Chondrocyte (in vitro differentiated cells): Measurements from ENCODE around the gene IFNL4. TPM values are rescaled to one million over a fixed set of nuclear protein-coding genes. Genes with fewer than 3 reads are reported as not detected.
"Not testable (repeated sequence)": the region's sequence is repeated elsewhere in the genome, so short reads cannot be mapped to it uniquely, and the experiment has no call there.

Source experiments
- DNase-seq: peaks from one replicate; pipeline ENCODE4 v3.0.0; 2021; ENCODE audit warnings: mixed read lengths, low spot score
- H3K27ac Mint-ChIP-seq: one replicate; pipeline ENCODE4 v1.8.0; 2021; ENCODE audit warnings: mild to moderate bottlenecking, moderate library complexity, mixed read lengths; ENCODE audit not compliant: unreplicated experiment
- H3K27me3 Mint-ChIP-seq: 2 replicates; pipeline ENCODE4 v1.8.0; 2021; ENCODE audit warnings: low read depth, mixed read lengths
- H3K36me3 Mint-ChIP-seq: 2 replicates; pipeline ENCODE4 v1.8.0; 2021; ENCODE audit warnings: low read depth, mixed read lengths
- H3K4me1 Mint-ChIP-seq: 2 replicates; pipeline ENCODE4 v1.8.0; 2021; ENCODE audit warnings: low read depth, mild to moderate bottlenecking, mixed read lengths
- H3K4me3 Mint-ChIP-seq: one replicate; pipeline ENCODE4 v1.8.0; 2021; ENCODE audit warnings: mild to moderate bottlenecking, moderate library complexity, mixed read lengths; ENCODE audit not compliant: unreplicated experiment
- H3K9me3 Mint-ChIP-seq: 2 replicates; pipeline ENCODE4 v1.8.0; 2021; ENCODE audit warnings: low read depth, mixed read lengths
- CTCF ChIP-seq: fragments of 200-600 bp; sonication (generic); IDR thresholded peaks from 2 replicates; pipeline ENCODE4 v1.5.0; 2021; ENCODE audit warnings: antibody characterized with exemption, mild to moderate bottlenecking, moderate library complexity
- total RNA-seq: library from RNA; stranded (reverse); gene quantifications from 3 replicates; pipeline ENCODE4 v1.2.1, GENCODE V29; 2021

The IFNL4 gene
- total RNA-seq, 1 donor from 2014 or later = not detected

DNA sequence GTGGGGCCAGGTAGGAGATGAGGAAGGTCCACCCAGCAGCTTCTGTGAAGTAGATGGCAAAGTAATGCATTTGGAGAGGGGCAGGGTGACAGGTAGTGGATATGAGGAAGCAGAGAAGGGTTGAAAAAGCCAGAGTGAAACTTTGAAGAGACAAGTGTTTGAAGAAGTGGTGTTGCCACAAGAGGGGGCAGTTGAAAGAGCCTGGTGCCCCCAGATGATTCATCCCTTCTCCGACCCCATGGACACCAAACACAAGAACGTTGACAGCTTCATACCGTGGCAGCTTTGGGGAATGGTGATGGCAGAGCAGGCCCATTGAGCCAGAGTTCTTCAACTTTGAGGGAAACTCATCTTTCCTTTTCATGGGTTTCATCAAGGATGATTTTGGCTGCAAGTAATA lies 23.7 kb downstream of the IFNL4 start:
- Mint-ChIP-seq H3K4me1 (no peaks in the 10 kb centered on the region), H3K36me3 (no peaks in the 10 kb centered on the region), H3K4me3 (no peak overlapping the region), H3K9me3 (peaks cover 3% of the 10 kb centered on the region), H3K27me3 (peaks cover 31% of the 10 kb centered on the region), H3K27ac (peak overlapping the region; percentile 49)
- no peak for DNase-seq
- no peak for TF ChIP-seq CTCF

DNA sequence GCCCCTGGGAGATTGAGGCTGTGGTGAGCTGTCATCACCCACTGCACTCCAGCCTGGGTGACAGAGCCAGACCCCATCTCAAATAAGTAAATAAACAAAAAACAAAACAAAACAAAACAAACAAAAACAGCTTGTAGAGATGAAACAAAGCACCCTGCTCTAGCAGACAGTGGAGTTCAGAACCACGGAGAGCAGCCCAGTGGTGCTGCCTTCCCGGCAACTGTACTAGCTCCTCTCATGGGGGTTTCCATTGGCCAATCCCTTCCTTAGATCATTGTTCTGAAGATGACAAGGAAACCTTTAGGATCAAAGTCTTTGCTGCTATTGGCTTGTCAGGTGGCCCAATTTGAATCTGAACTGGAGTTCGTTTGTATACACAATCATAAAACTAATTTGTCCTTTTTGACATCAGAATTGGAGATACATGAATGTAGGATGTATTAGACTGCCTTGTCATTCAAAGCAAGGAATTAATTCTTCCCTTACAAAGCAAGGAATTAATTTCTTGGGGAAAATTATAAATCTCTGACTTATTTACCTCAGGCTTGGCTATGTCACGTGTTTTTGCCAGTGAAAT lies 24.9 kb downstream of the IFNL4 start:
- no peak for DNase-seq
- Mint-ChIP-seq H3K4me3 (no peak overlapping the region), H3K27me3 (peaks cover 35% of the 10 kb centered on the region), H3K9me3 (peaks cover 3% of the 10 kb centered on the region), H3K36me3 (no peaks in the 10 kb centered on the region), H3K27ac (no peak overlapping the region), H3K4me1 (no peaks in the 10 kb centered on the region)
- no peak for TF ChIP-seq CTCF

DNA sequence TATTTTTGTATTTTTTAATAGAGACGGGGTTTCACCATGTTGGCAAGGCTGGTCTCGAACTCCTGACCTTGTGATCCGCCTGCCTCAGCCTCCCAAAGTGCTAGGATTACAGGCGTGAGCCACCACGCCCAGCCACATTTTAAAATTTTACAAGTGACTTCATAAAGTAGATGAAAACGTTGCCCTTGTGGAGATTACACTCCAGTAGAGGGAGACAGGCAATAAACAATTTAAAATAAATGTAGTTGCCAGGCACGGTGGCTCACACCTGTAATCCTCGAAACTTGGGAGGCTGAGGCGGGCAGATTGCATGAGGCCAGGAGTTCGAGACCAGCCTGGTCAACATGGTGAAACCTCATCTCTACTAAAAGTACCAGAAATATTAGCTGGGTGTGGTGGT lies 29.5 kb downstream of the IFNL4 start:
- not testable (repeated sequence) for DNase-seq, H3K4me3 Mint-ChIP-seq, H3K36me3 Mint-ChIP-seq, H3K27ac Mint-ChIP-seq, H3K4me1 Mint-ChIP-seq
- peaks cover 18% of the 10 kb centered on the region for H3K9me3 Mint-ChIP-seq
- peaks cover 24% of the 10 kb centered on the region for H3K27me3 Mint-ChIP-seq

DNA sequence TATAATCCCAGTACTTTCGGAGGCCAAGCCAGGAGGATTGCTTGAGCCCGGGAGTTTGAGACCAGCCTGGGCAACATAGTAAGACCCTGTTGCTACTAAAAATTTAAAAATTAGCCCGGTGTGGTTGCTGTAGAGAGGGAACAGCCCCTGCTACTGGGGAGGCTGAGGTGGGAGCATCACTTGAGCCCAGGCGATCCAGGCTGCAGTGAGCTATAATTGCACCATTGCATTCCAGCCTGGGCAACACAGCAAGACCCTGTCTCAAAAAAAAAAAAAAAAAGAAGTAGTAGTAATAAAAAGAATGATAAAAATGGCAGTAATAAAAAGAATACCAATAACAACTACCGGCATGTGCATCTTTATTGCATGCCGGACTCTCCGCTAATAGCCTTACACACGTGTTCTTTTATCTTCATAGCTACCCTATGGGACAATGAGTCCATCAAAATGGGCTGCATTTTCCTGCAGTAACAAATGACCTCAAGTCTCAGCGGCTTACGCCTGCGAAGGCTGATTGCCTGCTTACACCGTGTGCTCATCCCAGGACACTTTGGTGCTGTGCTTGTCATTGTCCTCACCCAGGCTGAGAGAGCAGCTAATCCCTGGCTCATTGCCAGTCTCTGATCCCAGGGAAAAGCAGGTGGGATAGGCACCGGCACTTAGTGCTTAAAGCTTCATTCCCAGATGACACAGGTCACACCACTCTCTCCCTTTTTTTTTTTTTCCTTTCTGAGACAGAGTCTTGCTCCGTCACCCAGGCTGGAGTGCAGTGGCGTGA lies 30.2 kb downstream of the IFNL4 start:
- no peak for DNase-seq
- H3K36me3 Mint-ChIP-seq = peaks cover 3% of the 10 kb centered on the region
- TF ChIP-seq CTCF = no peak
- H3K4me3 Mint-ChIP-seq = no peak overlapping the region
- H3K9me3 Mint-ChIP-seq = peaks cover 14% of the 10 kb centered on the region
- H3K27ac Mint-ChIP-seq = no peak overlapping the region
- H3K4me1 Mint-ChIP-seq = no peaks in the 10 kb centered on the region
- peaks cover 24% of the 10 kb centered on the region for H3K27me3 Mint-ChIP-seq

GRCh38 chr19:39217094-39217493 lies 31.6 kb downstream of the IFNL4 start:
- H3K4me1 Mint-ChIP-seq = no peaks in the 10 kb centered on the region
- H3K36me3 Mint-ChIP-seq = peaks cover 3% of the 10 kb centered on the region
- H3K9me3 Mint-ChIP-seq = peaks cover 14% of the 10 kb centered on the region
- H3K27me3 Mint-ChIP-seq = peaks cover 23% of the 10 kb centered on the region
- no peak overlapping the region for H3K27ac Mint-ChIP-seq
- TF ChIP-seq CTCF = no peak
- DNase-seq = no peak
- no peak overlapping the region for H3K4me3 Mint-ChIP-seq

DNA sequence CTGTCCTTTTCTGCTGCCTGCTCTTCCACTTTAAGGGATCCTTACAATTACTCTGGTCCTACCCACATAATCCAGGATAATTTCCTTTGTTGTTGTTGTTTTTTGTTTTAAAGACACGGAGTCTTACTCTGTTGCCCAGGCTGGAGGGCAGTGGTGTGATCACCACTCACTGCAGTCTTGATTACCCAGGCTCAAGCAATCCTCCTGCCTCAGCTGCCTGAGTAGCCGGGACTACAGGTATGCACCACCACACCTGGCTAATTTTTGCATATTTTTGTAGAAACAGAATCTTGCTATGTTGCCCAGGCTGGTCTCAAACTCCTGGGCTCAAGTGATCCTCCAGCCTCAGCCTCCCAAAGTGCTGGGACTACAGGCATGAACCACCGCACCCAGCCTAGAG lies 33.3 kb downstream of the IFNL4 start:
- Mint-ChIP-seq H3K27me3 (peaks cover 27% of the 10 kb centered on the region), H3K9me3 (peaks cover 14% of the 10 kb centered on the region)
- H3K36me3 Mint-ChIP-seq, H3K27ac Mint-ChIP-seq, DNase-seq, H3K4me1 Mint-ChIP-seq, H3K4me3 Mint-ChIP-seq: not testable (repeated sequence)
